ENCODE data around the gene RPL28.

GRCh38 chr19:55406826-55407549 lies 21.3 kb downstream of the RPL28 start:
- TF ChIP-seq REST (IDR thresholded peaks at IDR 0.05; ENCODE audit: insufficient read depth in 1 of 2, low read depth in 2 of 2, low read length in 2 of 2): no peak
- no peak for TF ChIP-seq TAF1 (IDR thresholded peaks at IDR 0.05; ENCODE audit: borderline replicate concordance, insufficient read depth, low read length)
- TF ChIP-seq POLR2AphosphoS5 (IDR thresholded peaks at IDR 0.05; ENCODE audit: low read depth, low read length): no peak

Data from PFSK-1 (cell line).